ACHN (cell line): Measurements from ENCODE around the gene FANCC.
"Not testable (repeated sequence)": the region's sequence is repeated elsewhere in the genome, so short reads cannot be mapped to it uniquely, and the experiment has no call there.

ENCODE experiments used
- DNase-seq: peaks from one replicate; pipeline ENCODE4 v3.0.0-alpha.2; 2015
- in situ Hi-C: cut with HindIII; loops from 2 replicates; pipeline ENCODE4 v1.10.0; 2017; ENCODE audit warnings: low sequenced_read_pairs, low pct_ligation_motif_present, low pct_unique_long_range_greater_than_20kb

Gene FANCC

GRCh38 chr9:95211028-95211427 lies 106.5 kb downstream of the FANCC start:
- in situ Hi-C loops, result no loop called here

DNA sequence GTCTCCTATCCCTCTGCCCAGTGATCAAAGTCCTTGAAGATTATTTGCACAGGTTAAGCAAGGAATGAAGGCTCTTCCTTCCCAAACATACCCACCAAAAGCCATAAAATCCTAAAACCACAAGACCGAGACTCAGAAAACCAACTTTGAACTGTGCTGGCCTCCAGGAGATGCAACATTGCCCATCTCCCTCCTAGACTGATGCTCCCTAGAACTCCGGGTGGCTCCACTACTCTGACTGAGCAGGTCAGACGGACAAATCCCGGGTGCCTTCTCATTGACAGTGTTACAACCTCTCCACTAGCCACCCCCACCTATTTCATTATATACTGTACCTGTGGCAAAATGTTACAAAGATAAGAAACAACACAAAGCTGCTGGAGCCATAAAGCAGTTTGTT lies 110.1 kb downstream of the FANCC start:
- DNase-seq, result no peak
- in situ Hi-C loops, result no loop called here

More at GRCh38 chr9:95211028-95211427, 106.5 kb downstream of the FANCC start:
- DNase-seq, result no peak

DNA sequence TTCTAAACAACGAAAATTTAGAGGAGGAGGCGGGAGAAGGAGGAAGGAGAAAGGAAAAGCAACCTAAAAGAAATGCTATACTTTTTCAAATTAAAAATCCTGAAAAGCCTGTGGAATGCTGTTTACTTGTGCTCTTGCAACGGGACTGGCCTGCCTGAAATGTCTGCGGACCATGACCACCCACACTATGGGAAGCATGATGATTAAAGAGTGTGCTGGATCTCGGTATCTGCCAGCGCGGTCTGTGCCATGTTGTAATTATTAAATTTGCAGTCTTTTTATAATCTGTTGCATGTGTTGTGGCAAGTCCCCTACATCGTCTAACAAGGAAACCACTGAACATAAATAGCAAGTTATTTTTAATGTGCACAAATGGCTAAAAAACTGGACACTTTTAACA lies 111.4 kb downstream of the FANCC start:
- in situ Hi-C loops, result no loop called here
- no peak for DNase-seq

GRCh38 chr9:95204710-95205109 lies 112.8 kb downstream of the FANCC start:
- in situ Hi-C loops, result no loop called here

GRCh38 chr9:95204310-95204709 lies 113.2 kb downstream of the FANCC start:
- in situ Hi-C loops, result no loop called here
- no peak for DNase-seq

More at GRCh38 chr9:95204710-95205109, 112.8 kb downstream of the FANCC start:
- no peak for DNase-seq

- in situ Hi-C loops, DNase-seq: not testable (repeated sequence)
Measured at GRCh38 chr9:95203019-95203418, 114.5 kb downstream of the FANCC start.

- in situ Hi-C loops, result no loop called here
- DNase-seq, result no peak
Measured at GRCh38 chr9:95202076-95202681, 115.3 kb downstream of the FANCC start.

DNA sequence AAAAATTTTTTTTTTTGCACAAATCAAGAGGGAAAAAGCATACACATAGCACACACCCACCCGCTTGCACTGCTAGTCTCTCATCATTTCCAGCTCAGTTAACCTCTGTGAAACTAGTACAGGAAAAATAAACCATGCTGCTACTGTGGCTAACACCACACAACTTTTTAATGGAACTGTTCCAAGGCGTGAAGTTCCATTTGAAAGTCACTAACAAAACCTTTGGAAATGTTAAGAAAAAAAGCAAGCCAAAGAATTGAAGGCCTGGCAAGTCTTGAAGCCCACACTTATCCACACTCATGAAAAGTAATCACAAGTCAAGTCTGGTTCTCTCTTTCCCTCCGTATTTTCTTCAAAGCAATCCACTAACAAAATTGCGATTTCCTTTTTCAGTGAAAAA lies 116.3 kb downstream of the FANCC start:
- in situ Hi-C loops, result no loop called here
- DNase-seq, result no peak

DNA sequence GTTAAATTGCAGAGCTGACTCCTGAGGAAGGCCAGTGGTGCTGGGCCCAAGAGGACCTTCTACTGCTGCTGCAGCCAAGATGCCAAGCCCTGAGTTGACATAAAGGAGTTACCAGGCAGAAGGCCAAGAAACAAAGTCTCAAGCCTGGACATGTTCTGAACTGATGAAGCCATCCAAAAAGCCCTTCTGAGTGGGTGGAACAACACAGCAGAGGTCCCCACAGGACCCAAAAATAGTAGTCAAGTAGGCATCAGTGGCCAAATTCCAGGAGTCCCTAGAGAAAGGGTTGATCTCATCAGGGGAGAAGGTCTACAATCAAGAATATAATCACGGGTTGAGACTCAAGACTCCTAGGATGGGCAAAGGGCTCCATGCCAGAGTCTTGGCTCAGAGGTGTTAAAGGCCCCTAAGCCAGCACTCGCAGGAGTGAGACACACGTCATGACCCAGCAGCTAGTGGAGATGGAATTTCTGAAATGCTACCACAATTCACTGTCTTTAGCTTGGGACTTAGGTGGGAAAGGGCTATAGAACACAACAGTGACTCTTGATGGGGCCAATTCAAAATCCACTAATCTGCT lies 119.7 kb downstream of the FANCC start:
- in situ Hi-C loops, result no loop called here
- DNase-seq, result no peak

- no peak for DNase-seq
- in situ Hi-C loops, result no loop called here
Measured at GRCh38 chr9:95193480-95193879, 124.0 kb downstream of the FANCC start.

DNA sequence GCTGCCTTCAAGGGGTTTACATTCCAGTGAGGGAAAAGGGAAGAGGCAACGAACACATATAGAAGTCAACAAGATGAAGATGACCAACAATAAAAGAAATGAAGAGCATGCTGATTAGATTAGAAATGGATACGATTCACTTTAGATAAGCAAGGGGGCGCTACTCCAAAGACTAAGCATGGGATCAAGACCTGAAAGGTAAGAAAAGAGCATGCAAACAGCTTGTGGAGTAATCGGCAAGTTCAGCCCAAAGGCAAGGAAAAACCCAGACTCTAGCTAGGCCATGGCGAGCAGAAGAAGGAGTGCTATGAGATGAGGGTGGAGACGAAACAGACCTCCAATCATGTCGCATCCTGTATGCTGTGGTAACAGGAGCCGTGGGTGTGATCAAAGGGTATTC lies 124.4 kb downstream of the FANCC start:
- peak; percentile 6 for DNase-seq
- in situ Hi-C loops, result no loop called here

DNA sequence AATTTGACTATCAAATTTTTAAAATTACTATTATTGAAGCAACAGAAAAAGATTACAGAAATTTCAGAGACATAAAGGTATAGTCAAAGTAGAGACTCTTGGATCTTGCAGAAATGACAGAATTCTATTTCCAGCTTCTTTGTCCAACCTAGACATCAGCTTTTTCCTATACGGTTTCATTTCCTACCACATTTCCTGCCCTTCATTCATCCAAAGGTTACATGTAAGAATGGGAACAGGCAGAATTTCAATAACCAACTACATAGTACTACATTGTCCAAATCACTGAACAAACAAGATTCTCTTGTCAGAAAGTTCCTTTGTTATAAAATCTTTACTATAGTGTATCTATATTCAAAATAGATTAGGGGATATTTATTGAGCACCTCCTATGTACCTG lies 124.9 kb downstream of the FANCC start:
- DNase-seq, result no peak
- in situ Hi-C loops, result no loop called here

- in situ Hi-C loops, result no loop called here
- no peak for DNase-seq
Measured at GRCh38 chr9:95190413-95190812, 127.1 kb downstream of the FANCC start.

DNA sequence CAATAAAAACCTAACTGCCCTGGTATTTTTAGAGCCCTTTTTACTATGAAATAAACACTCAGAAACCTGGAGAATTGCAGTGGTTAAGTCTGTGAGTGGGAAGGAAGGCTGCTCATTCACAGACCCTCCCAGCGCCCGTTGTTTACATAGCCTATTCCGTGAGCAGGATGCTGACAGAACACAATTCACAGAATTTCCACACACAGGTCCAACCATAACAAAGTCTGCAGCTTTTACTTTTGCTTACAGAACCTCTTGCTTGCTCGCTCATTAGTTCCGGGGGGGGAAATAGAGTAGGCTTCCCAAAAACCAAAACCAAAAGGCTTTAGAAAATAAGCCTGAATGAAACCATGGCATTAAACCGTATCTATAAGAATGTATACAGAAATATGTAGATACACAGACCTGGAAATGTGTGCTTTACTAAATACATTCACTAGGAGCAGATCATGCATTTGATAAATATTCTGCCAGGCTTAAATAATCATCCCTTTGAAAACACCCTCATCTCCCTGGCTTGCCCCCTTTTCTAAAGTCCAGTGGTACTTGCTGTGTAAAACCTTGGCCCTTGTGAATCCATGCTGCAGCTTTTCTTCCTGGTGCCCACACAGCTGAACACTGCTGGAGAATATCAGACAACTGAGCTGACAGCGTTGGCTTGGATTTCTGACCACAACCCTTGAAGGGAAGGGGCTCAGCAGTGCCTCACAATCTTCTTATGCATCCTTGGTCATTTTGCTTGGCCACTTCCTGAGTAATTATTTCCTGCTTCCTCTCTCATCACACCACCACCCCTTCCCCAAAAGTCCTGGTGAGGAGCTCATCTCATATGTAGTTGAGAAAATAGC lies 128.0 kb downstream of the FANCC start:
- no peak for DNase-seq
- in situ Hi-C loops, result no loop called here

DNA sequence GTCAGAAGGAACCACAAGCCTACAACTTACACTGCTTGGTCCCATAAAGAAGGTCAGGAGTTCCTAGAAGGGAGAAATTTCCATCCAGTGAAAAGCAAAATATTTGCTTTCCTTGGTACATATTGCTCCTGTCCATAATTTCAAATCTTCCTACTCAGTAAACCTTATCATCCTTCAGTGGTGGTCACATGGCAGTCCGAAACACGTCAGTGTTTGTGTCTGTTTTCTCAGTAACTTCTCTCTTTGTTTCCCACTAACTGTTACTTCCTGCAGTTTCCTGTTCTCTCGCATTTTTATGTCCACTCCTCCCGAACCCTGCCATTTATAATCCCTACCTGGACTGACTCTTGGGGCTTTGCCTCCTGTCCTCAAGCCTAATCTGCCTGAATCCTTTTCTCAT lies 129.1 kb downstream of the FANCC start:
- DNase-seq, result no peak
- in situ Hi-C loops, result no loop called here

DNA sequence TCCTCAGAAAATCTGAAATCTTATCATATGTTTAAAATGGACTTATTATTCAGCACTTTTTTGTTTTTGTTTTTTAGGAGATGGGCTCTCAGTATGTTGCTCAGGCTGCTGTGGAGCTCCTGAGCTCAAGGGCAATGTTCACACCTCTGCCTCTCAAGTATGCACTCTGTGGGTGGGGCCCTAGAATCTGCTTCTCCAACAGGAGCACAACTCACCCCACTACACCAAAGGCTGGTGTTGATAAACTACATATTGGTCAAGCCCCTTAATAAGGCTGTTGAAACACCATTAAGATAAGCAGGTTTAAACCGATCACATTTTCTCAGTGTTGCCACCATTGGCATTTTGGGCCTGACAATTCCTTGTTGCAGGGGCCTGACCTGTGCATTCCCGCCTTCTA lies 131.6 kb downstream of the FANCC start:
- in situ Hi-C loops, result no loop called here
- DNase-seq, result no peak

- in situ Hi-C loops, result no loop called here
- DNase-seq, result no peak
Measured at GRCh38 chr9:95182854-95183563, 134.5 kb downstream of the FANCC start.

- no peak for DNase-seq
- in situ Hi-C loops, result no loop called here
Measured at GRCh38 chr9:95181835-95182234, 135.7 kb downstream of the FANCC start.

- DNase-seq, result peak; percentile 38
- in situ Hi-C loops, result no loop called here
Measured at GRCh38 chr9:95181226-95181818, 136.2 kb downstream of the FANCC start.
